Loucy (cell line): ENCODE data around the gene DNAH14.

Source experiments
- EZH2phosphoT487 ChIP-seq: fragments of 200-600 bp; IDR thresholded peaks from 2 replicates; pipeline ENCODE4 v1.6.1; 2018; ENCODE audit warnings: antibody characterized with exemption, mild to moderate bottlenecking, moderate library complexity, borderline replicate concordance
- TF ChIP-seq, protein P1 (sequence below): fragments of 200-600 bp; sonication (generic); conservative IDR thresholded peaks from 2 replicates; pipeline ENCODE4 v1.5.1; 2014; ENCODE audit warnings: mild to moderate bottlenecking, antibody characterized with exemption, low read length

DNA sequence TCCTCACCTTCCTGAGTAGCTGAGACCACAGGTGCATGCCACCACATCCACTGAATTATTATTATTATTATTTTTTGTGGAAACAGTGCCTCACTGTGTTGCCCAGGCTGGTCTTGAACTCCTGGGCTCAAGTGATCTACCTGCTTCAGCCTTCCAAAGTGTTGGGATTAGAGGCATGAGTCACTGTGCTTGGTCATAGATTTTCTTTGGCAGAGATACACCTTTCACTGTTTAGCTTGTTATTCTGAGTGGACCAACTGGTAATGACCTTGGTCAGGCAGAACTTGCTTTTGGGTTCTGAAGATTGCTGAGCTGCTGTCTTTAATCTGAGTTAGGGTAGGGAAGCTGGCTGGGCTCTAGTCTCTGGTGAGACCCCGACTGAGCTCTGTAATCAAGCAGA is 66.8 kb downstream of the DNAH14 start:
- TF ChIP-seq, protein P1, sequence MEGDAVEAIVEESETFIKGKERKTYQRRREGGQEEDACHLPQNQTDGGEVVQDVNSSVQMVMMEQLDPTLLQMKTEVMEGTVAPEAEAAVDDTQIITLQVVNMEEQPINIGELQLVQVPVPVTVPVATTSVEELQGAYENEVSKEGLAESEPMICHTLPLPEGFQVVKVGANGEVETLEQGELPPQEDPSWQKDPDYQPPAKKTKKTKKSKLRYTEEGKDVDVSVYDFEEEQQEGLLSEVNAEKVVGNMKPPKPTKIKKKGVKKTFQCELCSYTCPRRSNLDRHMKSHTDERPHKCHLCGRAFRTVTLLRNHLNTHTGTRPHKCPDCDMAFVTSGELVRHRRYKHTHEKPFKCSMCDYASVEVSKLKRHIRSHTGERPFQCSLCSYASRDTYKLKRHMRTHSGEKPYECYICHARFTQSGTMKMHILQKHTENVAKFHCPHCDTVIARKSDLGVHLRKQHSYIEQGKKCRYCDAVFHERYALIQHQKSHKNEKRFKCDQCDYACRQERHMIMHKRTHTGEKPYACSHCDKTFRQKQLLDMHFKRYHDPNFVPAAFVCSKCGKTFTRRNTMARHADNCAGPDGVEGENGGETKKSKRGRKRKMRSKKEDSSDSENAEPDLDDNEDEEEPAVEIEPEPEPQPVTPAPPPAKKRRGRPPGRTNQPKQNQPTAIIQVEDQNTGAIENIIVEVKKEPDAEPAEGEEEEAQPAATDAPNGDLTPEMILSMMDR, result no peak
- TF ChIP-seq EZH2phosphoT487, result no peak
